Lower leg skin (tissue), 3 donors: Measurements from ENCODE around the gene GZMM.

Experiments used
- CTCF ChIP-seq, 3 donors: fragments of 450-650 bp; IDR thresholded peaks; one replicate each; pipeline ENCODE4 v1.5.1; 2016; ENCODE audit warnings: antibody characterized with exemption in 3 of 3, mild to moderate bottlenecking in 3 of 3, moderate library complexity in 2 of 3
- POLR2A ChIP-seq, 2 donors: fragments of 450-650 bp; IDR thresholded peaks; one replicate each; pipeline ENCODE4 v1.6.1; 2016 to 2017; ENCODE audit warnings: antibody characterized with exemption in 2 of 2, mild to moderate bottlenecking in 1 of 2, moderate library complexity in 1 of 2

- TF ChIP-seq CTCF (IDR thresholded peaks at IDR 0.05) (no peak), POLR2A (IDR thresholded peaks at IDR 0.05) (no peak)
These were observed 41.8 kb downstream of the GZMM start for GRCh38 chr19:585551-586110.
